ENCODE data around the gene HAO2. TPM values are rescaled to one million over a fixed set of nuclear protein-coding genes. Genes with fewer than 3 reads are reported as not detected.

The HAO2 gene
- total and polyA plus RNA-seq, 2 donors (not counting 3 experiments of a cell fraction or from before 2014, with no cell fraction given) = not detected

DNA sequence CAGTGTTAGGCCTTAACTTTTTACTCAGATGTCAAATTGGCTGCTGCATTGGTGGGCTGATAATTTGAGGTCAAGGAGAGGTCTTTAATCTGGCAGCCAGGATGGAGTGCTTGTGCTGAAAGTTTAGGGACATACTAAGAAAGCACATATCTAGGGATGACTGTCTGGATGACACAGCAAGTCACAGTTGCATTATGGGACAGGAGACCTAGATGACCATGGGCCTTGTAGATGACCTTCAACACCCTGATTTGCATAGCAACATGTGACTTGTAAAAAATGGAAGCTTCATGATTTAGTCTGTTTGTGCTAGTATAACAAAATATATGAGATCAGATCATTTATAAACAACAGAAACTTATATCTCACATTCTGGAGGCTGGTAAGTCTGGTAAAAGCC, 28.4 kb downstream of the HAO2 start:
- intact Hi-C loops (cut with micrococcal nuclease) = no loop called here
- H3K27ac ChIP-seq (ENCODE audit: insufficient read depth, low read depth, low read length) = no peak overlapping the region
- ChIA-PET CTCF (no interaction called here), POLR2A (no interaction called here)
- FAIRE-seq = no peak
- no peaks in the 10 kb centered on the region for H3K27me3 ChIP-seq (ENCODE audit: control insufficient read depth in 2 of 2, insufficient read depth in 2 of 2, low read length in 2 of 2)
- H2AFZ ChIP-seq (ENCODE audit: low read depth, low read length) = no peak overlapping the region
- BruUV-seq (replicated peaks) = no TSS peak
- dilution Hi-C loops (cut with MboI; ENCODE audit: extremely low pct_ligation_motif_present, low sequenced_read_pairs) = no loop called here
- no peaks in the 10 kb centered on the region for H3K9me3 ChIP-seq (replicated peaks; ENCODE audit: control insufficient read depth, insufficient read depth, low read length)
- no peak overlapping the region for H3K4me3 ChIP-seq (replicated peaks in 1 of 3; ENCODE audit: insufficient read depth in 1 of 3, low read depth in 1 of 3, low read length in 3 of 3)
- H4K20me1 ChIP-seq (replicated peaks; ENCODE audit: control insufficient read depth, extremely low read depth, insufficient read depth, low read length) = no peaks in the 10 kb centered on the region
- no peaks in the 10 kb centered on the region for H3K9me1 ChIP-seq (replicated peaks; ENCODE audit: control insufficient read depth, extremely low read depth, insufficient read depth, low read length)
- no peak overlapping the region for H3K9ac ChIP-seq (replicated peaks; ENCODE audit: extremely low read depth, insufficient read depth, low read length)
- no peaks in the 10 kb centered on the region for H3K79me2 ChIP-seq (ENCODE audit: control insufficient read depth, insufficient read depth, low read length)
- H3K4me2 ChIP-seq (ENCODE audit: insufficient read depth, low read length) = no peak overlapping the region
- TF ChIP-seq POLR2A (IDR thresholded peaks at IDR 0.05; ENCODE audit: low read depth, low read length) (no peak), JUN (IDR thresholded peaks at IDR 0.05; ENCODE audit: borderline replicate concordance, insufficient read depth, insufficient read length, low read depth) (no peak), GATA2 (IDR thresholded peaks at IDR 0.05; ENCODE audit: insufficient read depth, insufficient read length, low read depth, low read length) (no peak), FOS (IDR thresholded peaks at IDR 0.05; ENCODE audit: borderline replicate concordance, insufficient read depth, low read length) (no peak), MYC (IDR thresholded peaks at IDR 0.05; ENCODE audit: low read depth, low read length) (no peak), EZH2 (IDR thresholded peaks at IDR 0.05; ENCODE audit: borderline replicate concordance, low read depth, low read length, severe bottlenecking) (no peak), POLR2AphosphoS5 (IDR thresholded peaks at IDR 0.05; ENCODE audit: insufficient read depth, low read depth, low read length) (no peak)
- TF ChIP-seq, protein P1, sequence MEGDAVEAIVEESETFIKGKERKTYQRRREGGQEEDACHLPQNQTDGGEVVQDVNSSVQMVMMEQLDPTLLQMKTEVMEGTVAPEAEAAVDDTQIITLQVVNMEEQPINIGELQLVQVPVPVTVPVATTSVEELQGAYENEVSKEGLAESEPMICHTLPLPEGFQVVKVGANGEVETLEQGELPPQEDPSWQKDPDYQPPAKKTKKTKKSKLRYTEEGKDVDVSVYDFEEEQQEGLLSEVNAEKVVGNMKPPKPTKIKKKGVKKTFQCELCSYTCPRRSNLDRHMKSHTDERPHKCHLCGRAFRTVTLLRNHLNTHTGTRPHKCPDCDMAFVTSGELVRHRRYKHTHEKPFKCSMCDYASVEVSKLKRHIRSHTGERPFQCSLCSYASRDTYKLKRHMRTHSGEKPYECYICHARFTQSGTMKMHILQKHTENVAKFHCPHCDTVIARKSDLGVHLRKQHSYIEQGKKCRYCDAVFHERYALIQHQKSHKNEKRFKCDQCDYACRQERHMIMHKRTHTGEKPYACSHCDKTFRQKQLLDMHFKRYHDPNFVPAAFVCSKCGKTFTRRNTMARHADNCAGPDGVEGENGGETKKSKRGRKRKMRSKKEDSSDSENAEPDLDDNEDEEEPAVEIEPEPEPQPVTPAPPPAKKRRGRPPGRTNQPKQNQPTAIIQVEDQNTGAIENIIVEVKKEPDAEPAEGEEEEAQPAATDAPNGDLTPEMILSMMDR (IDR thresholded peaks at IDR 0.05; ENCODE audit: extremely low read depth in 1 of 2, insufficient read depth in 1 of 2, low read depth in 1 of 2, low read length in 2 of 2) = no peak
- TF ChIP-seq, protein P2, sequence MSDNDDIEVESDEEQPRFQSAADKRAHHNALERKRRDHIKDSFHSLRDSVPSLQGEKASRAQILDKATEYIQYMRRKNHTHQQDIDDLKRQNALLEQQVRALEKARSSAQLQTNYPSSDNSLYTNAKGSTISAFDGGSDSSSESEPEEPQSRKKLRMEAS (IDR thresholded peaks at IDR 0.05; ENCODE audit: insufficient read depth, insufficient read length) = no peak
- no peak for DNase-seq (ENCODE audit: low read depth, low spot score)
- no peaks in the 10 kb centered on the region for H3K36me3 ChIP-seq (ENCODE audit: control insufficient read depth in 2 of 2, extremely low read depth in 1 of 2, insufficient read depth in 2 of 2, low read length in 2 of 2)
- H3K4me1 ChIP-seq (ENCODE audit: control insufficient read depth, extremely low read depth, insufficient read depth, low read length) = no peaks in the 10 kb centered on the region

All from endothelial cell of umbilical vein (primary cell).